AG09319 (cell line): ENCODE data around the gene SLC35E1.
"Not testable (repeated sequence)": the region's sequence is repeated elsewhere in the genome, so short reads cannot be mapped to it uniquely, and the experiment has no call there.

Source experiments
- DNase-seq: peaks from one replicate; pipeline ENCODE4 v3.0.0-alpha.2; 2010; ENCODE audit warnings: low read depth; ENCODE audit errors: extremely low read depth
- CTCF ChIP-seq: IDR thresholded peaks from 2 replicates; pipeline ENCODE4 v1.5.1; 2011; ENCODE audit warnings: low read depth, mild to moderate bottlenecking, inconsistent platforms, low read length, moderate library complexity

Gene SLC35E1

DNA sequence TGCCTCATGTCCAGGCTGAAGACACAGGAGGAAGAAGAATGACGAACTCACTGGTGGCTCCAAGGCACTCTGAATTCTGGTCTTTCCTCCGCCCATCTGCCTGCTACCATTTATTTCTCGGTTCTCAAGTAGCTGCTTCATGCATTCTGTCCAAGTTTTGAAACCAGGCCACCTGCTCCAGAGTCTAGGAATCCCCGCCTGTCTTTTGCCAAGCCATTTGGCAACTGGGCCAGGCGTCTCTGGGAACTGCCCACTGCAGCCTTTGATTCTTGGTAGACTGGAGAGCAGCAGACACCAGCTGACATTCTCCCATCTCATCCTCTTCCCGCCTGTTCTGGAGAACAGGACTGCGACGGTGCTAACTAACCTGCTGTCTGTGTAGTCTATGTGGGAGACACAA, 10.8 kb downstream of the SLC35E1 start:
- no peak for TF ChIP-seq CTCF
- no peak for DNase-seq

DNA sequence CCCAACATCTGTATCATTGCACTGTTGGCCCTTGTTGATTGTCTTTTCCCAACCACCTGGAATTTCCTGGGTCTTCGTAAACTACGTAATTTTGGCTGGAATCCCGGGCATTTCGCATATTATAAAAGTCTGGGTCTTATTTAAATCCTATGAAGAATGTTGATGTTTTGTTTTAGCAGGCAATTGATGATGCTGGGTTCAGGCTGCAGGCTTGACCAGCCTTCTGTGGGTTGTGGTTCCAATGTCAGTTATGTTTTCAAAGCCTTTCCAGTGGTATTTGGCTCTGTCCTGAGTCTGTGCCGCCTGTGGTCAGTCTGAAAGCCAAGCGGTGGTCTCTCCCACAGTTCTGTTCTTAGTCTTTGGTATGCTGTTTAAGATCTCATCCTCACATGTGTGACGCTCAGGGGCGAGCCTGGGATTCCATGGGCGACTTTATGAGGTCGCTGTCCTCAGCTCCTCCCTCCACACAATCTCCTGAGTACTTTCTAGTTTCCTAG, 12.4 kb downstream of the SLC35E1 start:
- DNase-seq, result no peak
- no peak for TF ChIP-seq CTCF

GRCh38 chr19:16554776-16555175, 17.4 kb downstream of the SLC35E1 start:
- TF ChIP-seq CTCF, result no peak
- DNase-seq, result no peak

DNA sequence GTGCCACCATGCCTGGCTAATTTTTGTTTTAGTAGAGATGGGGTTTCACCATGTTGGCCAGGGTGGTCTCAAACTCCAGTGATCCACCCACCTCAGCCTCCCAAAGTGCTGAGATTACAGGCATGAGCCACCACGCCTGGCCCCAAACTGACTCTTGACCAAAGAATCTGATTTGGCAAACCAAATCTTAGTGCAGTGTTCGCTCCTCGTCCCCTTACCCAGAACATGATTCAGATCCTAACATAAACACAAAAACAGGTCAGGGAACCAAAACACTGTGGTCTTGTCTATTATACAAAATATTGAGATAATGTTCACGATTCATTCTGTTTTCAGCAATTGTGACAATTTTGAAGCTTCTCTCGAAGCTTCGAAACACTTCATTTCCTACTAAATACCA, 20.3 kb downstream of the SLC35E1 start:
- not testable (repeated sequence) for DNase-seq

GRCh38 chr19:16548956-16549355, 23.3 kb downstream of the SLC35E1 start:
- DNase-seq, result no peak
- no peak for TF ChIP-seq CTCF

- DNase-seq, result no peak
- TF ChIP-seq CTCF, result no peak
These were observed 27.6 kb downstream of the SLC35E1 start for GRCh38 chr19:16544473-16545231.

GRCh38 chr19:16543734-16544133, 28.5 kb downstream of the SLC35E1 start:
- DNase-seq, result not testable (repeated sequence)

- no peak for DNase-seq
- no peak for TF ChIP-seq CTCF
These were observed 29.2 kb downstream of the SLC35E1 start for GRCh38 chr19:16542910-16543472.
